ENCODE data around the gene LRRK2.

GRCh38 chr12:40405419-40405818 lies 180.6 kb downstream of the LRRK2 start:
- TF ChIP-seq CTCF (conservative IDR thresholded peaks at IDR 0.05; ENCODE audit: low read length): no peak
- TF ChIP-seq EZH2phosphoT487 (IDR thresholded peaks at IDR 0.05; ENCODE audit: borderline replicate concordance, low read depth, low read length): no peak

Measured in OCI-LY7 (cell line).